HG02571 (cell line): ENCODE results near the gene HOXD10.

ENCODE experiments used
- ATAC-seq: cut with Tn5 transposase; IDR thresholded peaks from one replicate; pipeline ENCODE4 v1.9.1; 2021; ENCODE audit warnings: mild to moderate bottlenecking, moderate library complexity; ENCODE audit not compliant: unreplicated experiment

Gene HOXD10

DNA sequence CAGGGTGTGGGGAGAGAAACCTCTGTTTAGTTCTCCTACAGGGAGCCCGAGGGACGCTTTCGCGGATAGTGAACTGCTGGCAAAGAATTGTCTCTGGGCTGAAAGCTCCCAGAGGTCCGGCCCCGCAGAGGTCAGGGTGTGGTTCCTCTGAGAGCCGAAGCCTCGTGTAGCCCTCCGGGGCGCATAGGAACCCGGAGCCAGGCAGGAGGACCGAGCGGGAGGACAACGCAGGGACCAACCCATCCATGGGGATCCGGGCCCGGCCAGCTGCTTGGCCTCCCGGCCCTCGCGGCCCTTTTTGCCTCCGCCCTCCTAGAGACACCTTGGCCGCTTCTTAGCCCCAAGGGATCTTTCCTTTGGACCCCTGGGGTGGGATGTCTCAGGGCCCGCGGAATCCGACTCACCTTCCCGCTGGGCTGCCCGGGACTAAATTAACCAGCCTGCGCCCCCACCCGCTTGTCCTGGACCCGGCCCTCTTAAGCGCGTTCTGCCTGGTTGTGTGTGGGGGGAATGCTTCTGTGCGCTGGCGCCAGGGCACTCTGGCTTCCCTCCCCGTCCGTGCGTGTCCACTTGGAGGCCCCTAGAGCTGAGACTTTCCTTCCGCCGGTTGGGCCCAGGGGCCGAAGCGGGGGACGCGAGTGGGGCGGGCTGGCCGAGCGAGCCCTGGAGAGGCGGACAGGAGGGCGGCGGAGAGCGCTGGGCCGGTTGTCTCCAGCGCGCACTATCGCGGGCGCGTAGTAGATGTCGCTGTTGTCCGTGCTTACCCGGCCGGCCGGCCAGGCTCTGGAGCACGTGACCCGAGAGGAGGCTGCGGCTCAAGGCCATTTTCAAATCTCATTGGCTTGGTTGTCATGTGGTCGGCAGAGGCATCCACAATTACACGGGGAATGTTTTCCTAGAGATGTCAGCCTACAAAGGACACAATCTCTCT lies at the start of gene HOXD10:
Gene HOXD10, plus strand, starts transcription at position 896 of the 931 bp plus-strand sequence. CDS start 56 bp downstream, outside the sequence.
- ATAC-seq, result no peak

DNA sequence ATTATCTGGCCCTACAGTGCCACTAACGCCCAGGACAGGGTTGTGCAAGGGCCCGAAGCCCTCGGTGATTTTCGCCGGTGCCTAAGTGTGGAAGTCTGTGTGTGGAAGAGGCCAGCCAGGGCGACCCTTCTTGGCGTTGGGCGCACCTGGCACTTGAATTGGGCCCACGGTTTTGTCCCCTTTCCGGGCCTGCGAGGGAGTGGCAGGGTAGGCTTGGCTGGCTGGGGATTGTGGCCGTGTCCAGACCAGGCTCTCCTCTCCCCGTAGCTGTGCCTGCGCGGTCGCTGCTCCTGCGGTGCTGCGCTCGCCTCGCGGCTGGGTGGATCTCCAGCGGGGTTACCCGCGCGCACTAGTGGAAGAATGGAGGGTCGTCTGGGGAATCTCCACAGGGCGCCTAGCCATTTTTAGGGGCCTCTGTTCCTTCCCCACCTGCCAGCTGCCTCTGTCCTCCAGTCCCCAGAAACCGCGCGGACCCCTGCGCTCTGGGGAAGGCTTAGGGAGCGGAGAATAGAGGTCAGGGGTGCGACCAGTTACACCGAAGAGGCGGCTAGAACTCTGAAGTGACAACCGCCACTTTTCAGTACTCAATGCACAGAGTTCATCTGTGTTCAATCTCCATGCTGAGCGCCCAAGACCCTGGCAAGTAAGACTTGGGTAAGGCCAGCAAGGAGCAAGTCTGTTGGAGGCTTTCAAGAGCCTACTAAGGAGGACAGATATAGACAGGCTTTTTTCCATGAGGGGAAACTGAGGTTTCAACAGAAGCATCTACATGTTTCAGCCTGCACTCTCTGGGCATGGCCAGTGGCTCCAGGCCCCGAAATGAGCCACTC lies 48.8 kb upstream of the HOXD10 start:
- ATAC-seq, result no peak

DNA sequence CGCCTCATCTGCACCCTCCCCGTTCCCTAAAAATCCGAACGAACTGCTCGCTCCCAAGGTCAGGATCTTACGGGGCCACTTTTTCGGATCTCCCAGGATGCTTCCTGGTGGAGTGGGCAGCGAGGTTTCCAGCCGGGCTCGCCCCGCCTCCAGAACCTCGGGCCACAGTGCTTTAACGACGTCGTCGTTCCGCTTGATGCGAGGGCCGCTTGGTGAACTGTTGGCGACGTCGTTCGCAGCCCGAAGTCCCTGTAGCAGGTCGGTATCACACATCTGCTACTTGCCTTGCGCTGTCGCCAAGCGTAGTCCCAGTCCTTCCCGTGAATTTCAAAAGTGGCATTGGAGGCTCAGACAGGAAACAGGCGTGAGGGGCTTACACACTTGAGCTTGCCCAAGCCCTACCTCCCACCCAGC lies 48.2 kb upstream of the HOXD10 start:
- no peak for ATAC-seq

DNA sequence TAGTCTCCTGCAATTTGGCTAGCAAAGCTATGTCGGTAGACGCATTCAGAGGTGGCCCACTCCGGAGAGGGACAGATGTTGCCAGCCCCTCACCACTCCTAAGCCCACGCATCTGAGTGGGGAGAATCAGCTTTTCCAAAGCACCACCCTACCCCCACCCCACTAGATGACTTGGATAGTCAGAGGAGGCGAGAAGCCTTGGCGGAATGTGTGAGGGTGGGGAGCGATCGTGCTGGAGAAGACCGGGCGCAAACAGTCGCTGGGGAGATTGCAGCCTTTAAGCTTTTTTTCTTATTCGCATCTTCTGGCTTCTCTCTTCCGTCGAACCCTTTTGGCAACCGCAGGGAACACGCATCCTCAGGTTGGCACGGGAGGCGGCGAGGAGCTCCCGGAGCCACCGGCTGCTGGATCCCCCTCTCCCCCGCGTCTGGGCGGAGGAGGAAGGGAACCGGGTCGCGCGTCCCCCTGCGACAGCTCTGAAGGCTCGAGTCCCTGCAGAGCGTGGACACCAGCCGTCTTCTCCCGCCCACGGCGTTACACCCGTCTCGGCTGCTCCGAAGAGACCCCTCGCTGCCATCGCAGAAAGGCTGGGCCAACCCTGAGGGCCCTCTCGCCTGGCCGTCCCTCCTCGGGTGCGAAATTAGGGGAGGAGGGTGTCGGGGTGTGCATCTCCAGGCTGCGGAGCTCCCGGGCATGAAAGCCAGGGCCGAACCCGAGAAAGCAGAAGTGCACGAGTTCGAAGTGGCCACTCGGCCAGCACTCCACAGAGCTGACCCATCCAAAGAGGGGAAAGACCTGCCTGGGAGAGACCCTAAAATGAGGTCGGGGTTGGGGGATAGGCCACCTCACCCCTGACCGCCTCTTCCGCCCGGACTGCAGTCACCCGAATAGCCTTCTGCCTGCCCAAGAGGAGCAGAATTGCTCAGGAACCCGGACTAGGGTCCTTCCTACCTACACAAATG lies 45.0 kb upstream of the HOXD10 start:
- no peak for ATAC-seq

DNA sequence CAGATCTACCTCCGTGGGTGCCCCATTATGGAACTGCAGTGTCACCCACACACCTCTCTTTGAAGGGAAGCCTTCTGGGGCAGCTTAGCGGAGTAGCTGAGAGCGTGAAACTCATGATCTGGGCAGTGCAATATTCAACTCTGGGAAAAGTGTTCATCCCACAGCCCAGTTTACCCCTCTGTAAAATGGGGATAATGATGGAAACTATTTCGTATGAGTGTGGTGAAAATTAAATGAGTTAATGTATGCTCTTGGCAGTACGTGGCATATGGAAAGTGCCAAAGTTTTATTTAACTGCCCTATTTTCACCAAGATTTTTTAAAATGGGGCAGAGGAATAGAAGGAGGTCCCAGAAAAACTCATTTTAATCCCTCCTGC lies 44.3 kb upstream of the HOXD10 start:
- no peak for ATAC-seq

DNA sequence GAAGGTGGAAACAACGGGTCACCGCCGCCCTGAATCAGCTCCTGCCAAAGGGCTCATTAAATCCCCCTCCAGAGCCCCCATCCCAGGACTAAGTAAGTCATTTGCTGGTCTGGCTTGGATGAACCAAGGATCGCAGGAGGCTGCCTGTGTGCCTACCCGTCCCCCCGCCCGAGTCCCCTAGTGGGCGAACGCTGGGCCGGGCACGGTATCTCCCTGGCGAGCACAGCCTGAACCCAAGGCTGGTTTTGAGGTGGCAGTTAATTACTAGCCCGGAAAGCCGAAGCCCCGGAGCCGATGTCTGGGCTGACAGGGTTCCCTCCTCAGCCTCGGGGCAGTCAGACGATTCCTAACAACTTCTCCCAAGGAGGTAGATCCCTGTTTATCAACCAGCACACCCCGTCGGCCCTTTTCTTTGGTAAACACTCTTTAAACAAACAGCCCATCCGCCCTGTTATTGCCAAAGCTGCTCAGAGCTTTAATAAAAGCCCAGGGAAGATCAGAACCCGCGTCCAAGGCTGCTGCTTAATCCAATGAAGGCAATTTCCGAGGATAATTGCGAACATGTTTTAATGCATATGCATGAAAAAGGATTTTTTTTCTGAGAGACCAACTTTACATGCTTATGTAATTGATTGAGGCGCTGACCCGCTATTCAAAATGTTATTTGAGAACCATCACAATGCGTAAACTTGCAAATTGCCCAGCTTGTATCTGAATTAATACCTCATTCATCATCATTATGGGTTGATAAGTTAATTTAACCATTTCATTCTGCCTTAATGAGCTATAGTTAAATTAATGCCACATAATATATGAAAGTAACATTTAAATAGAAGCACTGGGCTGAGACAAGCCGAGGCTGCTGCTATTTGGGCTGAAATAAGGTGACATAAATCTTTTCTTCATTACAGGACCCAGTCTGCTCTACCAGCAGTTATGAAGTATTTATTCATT lies 43.4 kb upstream of the HOXD10 start:
- ATAC-seq, result no peak

DNA sequence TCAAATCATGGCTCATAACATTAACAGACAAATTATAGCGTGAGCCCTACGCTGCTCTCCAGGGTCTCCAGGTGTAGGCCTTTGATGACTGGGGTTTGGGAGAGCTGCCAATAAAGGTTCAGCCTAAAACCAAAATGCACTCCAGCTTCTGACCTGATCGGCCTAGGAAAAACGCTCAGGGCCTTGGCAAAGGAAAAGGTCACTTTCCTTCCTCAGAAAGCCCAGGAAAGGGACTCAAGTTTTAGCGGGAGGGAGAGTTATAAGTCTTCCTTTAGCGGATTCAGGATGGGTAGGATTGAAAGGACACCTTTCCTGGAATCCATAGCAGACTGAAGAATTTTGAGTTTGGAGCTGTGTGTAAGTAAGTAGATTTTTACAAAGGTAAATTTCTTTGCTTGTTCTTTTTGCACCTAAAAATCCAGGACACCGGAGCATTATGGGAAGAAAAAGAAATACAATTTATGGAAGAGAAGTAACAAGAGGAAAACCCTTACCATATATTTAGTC lies 41.6 kb upstream of the HOXD10 start:
- ATAC-seq, result no peak

DNA sequence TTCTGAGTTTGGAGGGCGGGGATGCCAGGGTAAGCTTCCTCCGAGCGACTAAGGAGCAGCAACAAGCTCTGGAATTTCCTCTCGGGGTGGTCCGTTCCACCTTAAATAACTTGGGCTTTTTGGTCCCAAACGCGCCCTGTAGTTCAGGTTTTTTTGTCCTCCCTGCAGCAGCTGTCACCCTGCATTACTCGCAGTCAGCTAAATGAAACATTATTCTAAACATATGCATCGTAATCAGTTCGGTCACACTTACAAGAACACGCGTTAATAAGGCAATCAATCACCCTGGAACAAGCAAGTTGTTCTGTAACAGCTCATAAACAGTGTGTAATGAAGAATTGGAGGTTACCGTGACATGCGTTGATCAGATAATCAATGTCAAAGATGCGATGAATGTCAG lies 41.1 kb upstream of the HOXD10 start:
- ATAC-seq, result no peak

DNA sequence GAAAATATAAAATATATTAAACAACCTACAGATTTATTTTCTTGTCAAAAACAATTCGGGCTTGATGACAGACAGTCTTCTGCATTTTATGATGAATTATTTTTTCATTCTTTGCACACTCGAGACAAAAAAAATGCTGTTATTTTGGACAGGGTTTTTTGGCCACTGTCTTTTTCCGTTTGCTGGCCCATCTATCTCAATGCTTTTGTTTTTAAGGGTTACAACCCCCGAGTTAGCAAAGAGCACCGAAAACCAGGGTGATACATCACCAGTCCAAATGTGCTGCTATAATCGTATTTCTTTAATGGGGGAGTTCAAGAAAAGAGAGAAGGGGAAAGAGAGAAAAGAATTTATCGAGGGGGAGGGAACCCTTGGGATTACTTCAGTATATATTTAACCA lies 40.5 kb upstream of the HOXD10 start:
- no peak for ATAC-seq

DNA sequence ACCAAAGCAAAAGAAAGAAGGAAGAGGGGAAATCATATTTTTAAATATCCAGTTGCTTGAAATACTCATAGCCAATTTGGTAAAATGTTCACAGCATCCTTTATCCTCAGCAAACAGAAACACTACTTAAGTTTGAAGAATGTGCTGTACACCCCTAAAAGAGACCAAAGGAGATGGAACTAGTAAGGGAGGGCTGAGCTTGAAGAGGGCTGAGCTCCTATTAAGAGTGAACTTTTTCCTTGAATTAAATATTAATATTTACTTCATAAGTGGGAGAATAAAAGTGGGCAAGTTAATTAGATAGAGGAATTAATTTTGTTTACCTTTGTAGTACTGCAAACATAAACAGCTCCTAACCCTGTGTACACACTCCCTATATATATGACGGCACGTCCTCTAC lies 39.8 kb upstream of the HOXD10 start:
- no peak for ATAC-seq

DNA sequence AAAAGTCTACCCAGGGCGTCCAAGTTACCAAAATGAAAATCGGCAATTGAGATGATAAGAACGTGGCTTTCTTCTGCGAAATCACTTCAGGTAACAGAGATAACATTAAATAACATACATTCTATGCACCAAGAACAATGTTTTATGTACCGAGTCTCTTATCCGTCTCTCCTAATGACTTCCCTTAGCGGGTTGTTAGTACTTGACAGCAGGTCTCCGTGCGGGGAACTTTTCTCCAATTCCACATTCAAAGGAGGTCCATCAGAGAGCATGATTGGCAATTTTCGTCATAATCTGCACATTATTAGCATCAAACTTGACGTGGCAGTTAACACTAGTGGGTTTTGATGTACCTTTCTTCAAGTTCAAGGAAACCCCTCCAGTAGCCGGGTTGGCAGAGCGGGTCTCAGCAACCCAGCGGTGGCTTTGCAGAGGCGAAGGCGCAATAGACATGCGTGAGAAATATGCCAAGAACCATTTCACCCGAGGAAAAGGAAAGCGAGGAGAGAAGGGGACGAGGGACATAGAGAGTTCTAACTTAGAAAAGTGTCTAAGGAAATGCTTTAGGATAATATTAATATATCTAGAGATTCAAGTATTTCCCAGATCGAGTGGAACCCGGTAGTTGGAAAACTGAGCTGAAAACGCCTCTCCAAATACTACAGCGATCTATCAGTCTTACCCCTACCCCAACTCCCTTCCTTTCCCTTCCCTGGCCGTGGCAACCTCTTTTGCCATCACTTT lies 37.9 kb upstream of the HOXD10 start:
- no peak for ATAC-seq

DNA sequence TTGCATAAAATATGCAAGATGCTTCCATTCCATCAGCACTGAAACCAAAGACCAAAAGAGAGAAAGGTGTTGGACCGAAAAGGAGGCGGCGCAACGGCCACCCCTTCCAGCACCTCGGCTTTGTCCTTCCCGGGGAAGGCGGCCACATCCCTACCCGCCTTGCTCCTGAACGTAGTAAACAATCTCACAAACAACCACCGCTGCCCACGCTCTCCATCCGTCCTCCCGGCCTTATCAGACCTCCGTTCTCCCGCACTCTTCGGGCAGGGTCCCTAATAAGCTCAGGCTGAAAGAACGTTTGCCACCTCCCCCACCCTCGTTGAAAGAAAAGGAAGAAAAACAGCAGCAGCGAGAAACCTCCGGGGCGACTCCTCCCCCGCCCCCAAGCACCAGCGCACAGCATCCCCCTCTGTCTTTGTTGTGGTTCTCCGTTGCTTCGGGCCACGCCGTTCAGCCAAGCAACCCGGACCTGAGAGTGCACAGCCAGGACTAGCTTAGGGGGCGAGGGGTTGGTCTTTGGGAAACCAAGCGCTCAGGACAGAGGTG lies 37.2 kb upstream of the HOXD10 start:
- no peak for ATAC-seq

DNA sequence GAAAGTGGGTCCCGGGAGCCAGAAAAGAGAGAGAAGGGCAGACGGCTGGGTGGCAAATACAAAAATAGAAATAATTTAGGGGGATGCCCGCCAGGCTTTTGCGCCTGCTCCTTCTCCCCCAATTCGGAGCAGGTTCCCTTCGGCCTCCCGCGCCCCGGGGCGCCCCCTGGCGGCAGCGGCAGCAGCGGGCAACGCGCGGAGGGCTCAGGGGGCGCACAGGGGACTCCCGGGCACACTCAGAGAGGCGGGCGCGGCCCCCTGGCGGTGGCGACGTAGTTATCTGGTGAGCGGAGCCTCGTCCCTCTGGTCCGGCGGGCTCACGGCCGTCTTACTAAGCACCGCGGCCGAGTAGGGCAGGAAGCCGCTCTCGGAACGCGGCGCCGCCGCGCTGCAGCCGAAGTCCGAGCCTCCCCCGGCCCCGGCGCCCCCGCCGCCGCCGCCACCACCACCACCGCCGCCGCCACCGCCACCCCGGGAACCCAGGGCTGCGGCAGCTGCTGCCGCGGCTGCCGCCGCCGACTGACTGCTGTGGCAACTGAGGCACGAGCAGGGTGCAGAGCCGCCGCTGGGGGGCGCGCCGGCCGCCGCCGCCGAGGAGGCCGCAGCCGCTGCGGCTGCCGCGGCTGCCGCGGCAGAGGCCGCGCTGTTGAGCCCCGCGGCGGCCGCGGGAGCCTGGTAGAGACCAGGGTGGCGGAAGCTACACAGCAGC lies 36.6 kb upstream of the HOXD10 start:
- no peak for ATAC-seq

DNA sequence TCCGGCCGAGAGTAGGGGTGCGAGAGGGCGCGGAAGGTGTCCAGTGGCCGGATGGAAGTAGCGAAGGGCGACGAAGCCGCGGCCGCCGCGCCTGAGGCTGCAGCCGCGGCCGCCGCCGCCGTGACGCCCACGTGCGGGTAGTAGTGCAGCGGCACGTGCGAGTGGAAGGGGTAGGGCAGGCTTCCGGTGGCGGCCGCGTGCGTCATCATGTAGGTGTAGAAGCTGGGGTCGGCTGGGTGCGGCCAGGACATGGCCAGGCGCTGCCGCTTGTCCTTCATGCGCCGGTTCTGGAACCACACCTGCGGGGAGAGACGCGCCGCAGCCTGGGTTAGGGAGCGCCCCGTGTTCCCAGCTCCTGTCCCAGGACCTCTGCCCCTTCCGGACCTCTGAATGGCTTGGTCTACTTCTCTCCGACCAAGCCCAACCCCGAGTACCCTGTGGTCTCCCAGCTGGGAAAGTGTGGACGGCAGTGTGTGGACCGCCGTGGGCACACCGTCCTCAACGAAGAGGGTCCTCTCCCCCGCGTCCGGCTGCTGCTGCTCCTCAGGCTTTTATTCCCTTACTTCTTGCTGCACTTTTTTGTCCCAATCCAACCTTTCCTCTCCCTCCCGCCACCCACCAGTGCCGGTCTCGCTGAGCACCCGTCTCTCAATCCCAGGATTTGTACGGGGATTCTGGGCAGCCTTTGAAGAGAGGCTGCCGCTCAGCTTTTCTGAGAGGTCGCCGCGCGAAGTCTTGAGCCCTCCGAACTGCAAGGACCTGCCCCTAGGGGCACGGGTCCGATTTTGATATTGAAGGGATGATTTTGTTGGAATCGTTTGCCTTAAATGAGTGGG lies 35.8 kb upstream of the HOXD10 start:
- no peak for ATAC-seq

DNA sequence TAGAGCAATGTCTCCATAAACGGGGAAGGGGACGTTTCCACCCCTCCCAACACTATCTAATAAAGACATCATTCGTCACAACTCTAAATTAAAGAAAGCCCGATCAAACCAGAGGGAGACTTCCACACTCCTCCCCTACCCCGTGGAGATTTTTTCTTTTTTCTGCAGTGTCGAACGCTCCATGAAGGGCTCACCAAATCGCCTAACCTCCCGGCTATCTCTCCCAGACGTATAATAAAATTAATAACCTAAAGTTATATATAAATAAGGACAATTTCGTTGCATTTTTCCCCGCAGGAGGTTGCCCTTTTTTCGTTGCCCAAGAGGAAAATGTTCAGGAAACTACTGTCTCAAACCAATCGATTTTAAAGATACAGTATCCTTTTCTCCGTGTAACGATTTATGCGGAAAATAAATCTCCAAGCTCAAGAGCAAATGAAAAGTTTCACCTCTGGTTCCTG lies 35.2 kb upstream of the HOXD10 start:
- no peak for ATAC-seq

DNA sequence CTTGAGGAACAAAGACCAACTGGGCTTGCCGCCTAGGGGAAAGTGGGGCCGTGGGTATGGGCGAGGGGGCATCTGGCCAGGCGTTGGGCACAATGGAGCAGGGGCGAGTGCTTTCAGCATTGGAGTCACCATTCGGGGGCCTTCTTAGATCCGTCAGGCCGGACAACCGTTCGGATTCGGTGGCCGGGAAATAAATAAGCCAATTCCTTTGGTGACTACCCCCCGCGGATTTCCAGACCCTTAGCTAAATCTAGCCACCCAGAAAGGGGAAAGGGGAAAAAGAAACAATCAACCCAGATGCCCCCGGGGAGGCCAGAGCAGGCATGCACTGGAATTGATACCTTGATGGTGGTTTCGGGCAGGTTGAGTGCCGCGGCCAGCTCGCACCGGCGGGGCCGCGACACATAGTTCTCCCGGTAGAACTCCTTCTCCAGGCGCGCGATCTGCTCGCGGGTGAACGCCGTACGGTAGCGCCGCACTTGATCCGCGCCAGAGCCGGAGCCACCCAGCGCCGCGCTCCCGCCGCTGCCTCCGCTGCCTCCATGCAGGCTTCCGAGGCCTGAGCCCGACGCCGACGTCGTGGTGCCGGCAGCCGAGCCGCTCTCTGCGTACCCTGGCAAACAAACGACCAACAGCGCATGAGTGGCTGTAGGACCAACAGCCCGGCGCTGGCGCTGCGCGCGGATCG lies 34.6 kb upstream of the HOXD10 start:
- ATAC-seq, result no peak
